ENCODE results near the gene IRAG1.

Gene IRAG1

GRCh38 chr11:10701982-10702381 is 8.4 kb upstream of the IRAG1 start:
- TF ChIP-seq FOXP2 (optimal IDR thresholded peaks at IDR 0.05; ENCODE audit: borderline replicate concordance, extremely low read depth, extremely low read length, insufficient read depth) = no peak
- no peak for TF ChIP-seq SIN3A (IDR thresholded peaks at IDR 0.05; ENCODE audit: borderline replicate concordance, insufficient read depth, low read length)
- no peak for TF ChIP-seq POLR2AphosphoS5 (IDR thresholded peaks at IDR 0.05; ENCODE audit: low read depth, low read length)
- no peak for TF ChIP-seq REST (IDR thresholded peaks at IDR 0.05; ENCODE audit: insufficient read depth in 1 of 2, low read depth in 2 of 2, low read length in 2 of 2)
- no peak for TF ChIP-seq TAF1 (IDR thresholded peaks at IDR 0.05; ENCODE audit: borderline replicate concordance, insufficient read depth, low read length)

DNA sequence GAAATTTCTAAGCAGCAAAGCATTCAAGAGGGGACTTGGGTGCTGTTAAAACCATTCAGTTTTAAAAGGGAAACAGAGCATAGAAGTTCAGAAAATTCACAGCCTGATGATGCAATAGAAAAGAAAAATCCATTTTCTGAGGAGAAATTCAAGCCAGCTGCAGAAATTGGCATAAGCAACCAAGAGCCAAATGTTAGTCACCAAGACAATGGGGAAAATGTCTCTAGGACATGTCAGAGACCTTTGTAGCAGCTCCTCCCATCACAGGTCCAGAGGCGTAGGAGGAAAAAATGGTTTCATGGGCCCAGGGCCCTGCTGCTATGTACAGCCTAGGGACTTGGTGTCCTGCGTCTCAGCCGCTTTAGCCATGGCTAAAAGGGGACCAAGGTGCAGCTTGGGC is 5.5 kb upstream of the IRAG1 start:
- TF ChIP-seq FOXP2 (optimal IDR thresholded peaks at IDR 0.05; ENCODE audit: borderline replicate concordance, extremely low read depth, extremely low read length, insufficient read depth) (no peak), REST (IDR thresholded peaks at IDR 0.05; ENCODE audit: insufficient read depth in 1 of 2, low read depth in 2 of 2, low read length in 2 of 2) (no peak), POLR2AphosphoS5 (IDR thresholded peaks at IDR 0.05; ENCODE audit: low read depth, low read length) (no peak), TAF1 (IDR thresholded peaks at IDR 0.05; ENCODE audit: borderline replicate concordance, insufficient read depth, low read length) (no peak), SIN3A (IDR thresholded peaks at IDR 0.05; ENCODE audit: borderline replicate concordance, insufficient read depth, low read length) (no peak)

GRCh38 chr11:10697323-10697620 is 3.7 kb upstream of the IRAG1 start:
- TF ChIP-seq TAF1 (IDR thresholded peaks at IDR 0.05; ENCODE audit: borderline replicate concordance, insufficient read depth, low read length) (no peak), REST (IDR thresholded peaks at IDR 0.05; ENCODE audit: insufficient read depth in 1 of 2, low read depth in 2 of 2, low read length in 2 of 2) (no peak), SIN3A (IDR thresholded peaks at IDR 0.05; ENCODE audit: borderline replicate concordance, insufficient read depth, low read length) (no peak), POLR2AphosphoS5 (IDR thresholded peaks at IDR 0.05; ENCODE audit: low read depth, low read length) (no peak), FOXP2 (optimal IDR thresholded peaks at IDR 0.05; ENCODE audit: borderline replicate concordance, extremely low read depth, extremely low read length, insufficient read depth) (no peak)

- no peak for TF ChIP-seq SIN3A (IDR thresholded peaks at IDR 0.05; ENCODE audit: borderline replicate concordance, insufficient read depth, low read length)
- no peak for TF ChIP-seq POLR2AphosphoS5 (IDR thresholded peaks at IDR 0.05; ENCODE audit: low read depth, low read length)
- TF ChIP-seq REST (IDR thresholded peaks at IDR 0.05; ENCODE audit: insufficient read depth in 1 of 2, low read depth in 2 of 2, low read length in 2 of 2) = no peak
- TF ChIP-seq TAF1 (IDR thresholded peaks at IDR 0.05; ENCODE audit: borderline replicate concordance, insufficient read depth, low read length) = no peak
- TF ChIP-seq FOXP2 (optimal IDR thresholded peaks at IDR 0.05; ENCODE audit: borderline replicate concordance, extremely low read depth, extremely low read length, insufficient read depth) = no peak
Measured at GRCh38 chr11:10696468-10697322, 3.1 kb upstream of the IRAG1 start.
